Body of pancreas (tissue), 4 donors: ENCODE measurements around the gene OPRD1.

Source experiments
- CTCF ChIP-seq, 7 experiments: fragments of 450-650 bp in 4 of 7; fragments of 200-600 bp in 3 of 7; sonication (generic) in 3 of 7; IDR thresholded peaks; one replicate each; pipeline ENCODE4 v1.5.1; 2016 to 2019; ENCODE audit warnings: antibody characterized with exemption in 7 of 7
- POLR2A ChIP-seq, 3 donors: fragments of 450-650 bp; IDR thresholded peaks; one replicate each; pipeline ENCODE4 v1.6.1; 2016; ENCODE audit warnings: antibody characterized with exemption in 3 of 3, mild to moderate bottlenecking in 2 of 3

GRCh38 chr1:28855469-28855951 lies 43.5 kb downstream of the OPRD1 start:
- no peak for TF ChIP-seq CTCF (IDR thresholded peaks at IDR 0.05)
- no peak for TF ChIP-seq POLR2A (IDR thresholded peaks at IDR 0.05)
